H1 (cell line): ENCODE measurements around the gene NPFF. TPM values are rescaled to one million over a fixed set of nuclear protein-coding genes. Genes with fewer than 3 reads are reported as not detected.

ENCODE experiments used
- CTCF ChIA-PET: fragments of 300-600 bp; sonication (Branson Sonifier 250); formaldehyde crosslinking; loops from one replicate; lab custom pipeline; 2021; ENCODE audit not compliant: partially characterized antibody; lab: Charles Lee
- POLR2A ChIA-PET: fragments of 300-600 bp; sonication (Branson Sonifier 250); formaldehyde crosslinking; loops from one replicate; lab custom pipeline; 2021; ENCODE audit warnings: inconsistent platforms; ENCODE audit not compliant: partially characterized antibody; lab: Charles Lee
- DNase-seq, 2 experiments: peaks; one replicate each; pipeline versions ENCODE4 v3.0.0 to v3.0.0-alpha.2; 2010 to 2022; ENCODE audit warnings: low spot score in 2 of 2, low read depth in 1 of 2, mixed read lengths in 1 of 2
- FAIRE-seq: peaks from 2 replicates; lab custom pipeline; 2011; peaks lifted over from hg19 to GRCh38; lab: Jason Lieb, UNC
- H2AFZ ChIP-seq: 2 replicates; pipeline ENCODE4 v1.8.1; 2012; ENCODE audit warnings: low read length, inconsistent platforms
- H2AK5ac ChIP-seq: 2 replicates; pipeline ENCODE4 v1.6.1; 2013; ENCODE audit warnings: low read depth, low read length
- H2BK120ac ChIP-seq: replicated peaks from 2 replicates; pipeline ENCODE3; 2013; ENCODE audit warnings: low read depth, low read length, inconsistent platforms
- H2BK12ac ChIP-seq: 2 replicates; pipeline ENCODE4 v1.6.1; 2013; ENCODE audit warnings: low read depth, low read length
- H2BK15ac ChIP-seq: 2 replicates; pipeline ENCODE4 v1.6.1; 2013; ENCODE audit warnings: low read length
- H2BK20ac ChIP-seq: 2 replicates; pipeline ENCODE4 v1.6.1; 2013; ENCODE audit warnings: low read length
- H2BK5ac ChIP-seq: 2 replicates; pipeline ENCODE4 v1.6.1; 2013; ENCODE audit warnings: low read depth, low read length
- H3K14ac ChIP-seq: 2 replicates; pipeline ENCODE4 v1.6.1; 2013; ENCODE audit warnings: inconsistent platforms; ENCODE audit not compliant: insufficient read length
- H3K18ac ChIP-seq: 2 replicates; pipeline ENCODE4 v1.6.1; 2013; ENCODE audit warnings: low read length; ENCODE audit errors: extremely low read depth
- H3K23ac ChIP-seq: 2 replicates; pipeline ENCODE4 v1.6.1; 2013; ENCODE audit warnings: inconsistent platforms; ENCODE audit not compliant: insufficient read length
- H3K23me2 ChIP-seq: 2 replicates; pipeline ENCODE4 v1.6.1; 2013; ENCODE audit warnings: low read depth, low read length
- H3K27ac ChIP-seq: 2 replicates; pipeline ENCODE4 v1.6.1; 2011; ENCODE audit warnings: low read depth, low read length, inconsistent platforms
- H3K27me3 ChIP-seq, 4 experiments: replicated peaks in 1 of 4; 1 replicate in 1 of 4; 2 replicates in 3 of 4; pipeline versions ENCODE4 v1.6.1 to v1.8.1; 2011 to 2013; ENCODE audit warnings: low read length in 3 of 4, mild to moderate bottlenecking in 3 of 4, inconsistent platforms in 2 of 4, mixed read lengths in 2 of 4, moderate library complexity in 1 of 4; ENCODE audit not compliant: control insufficient read depth in 3 of 4, insufficient read depth in 3 of 4; ENCODE audit errors: extremely low read depth in 1 of 4
- H3K36me3 ChIP-seq, 4 experiments: 2 replicates each; pipeline versions ENCODE4 v1.6.1 to v1.8.1; 2011 to 2013; ENCODE audit warnings: mild to moderate bottlenecking in 4 of 4, low read length in 3 of 4, moderate library complexity in 2 of 4, control low read depth in 1 of 4, inconsistent platforms in 1 of 4; ENCODE audit not compliant: insufficient read depth in 4 of 4, control insufficient read depth in 2 of 4
- H3K4ac ChIP-seq: replicated peaks from 2 replicates; pipeline ENCODE3; 2013; ENCODE audit warnings: low read length, low read depth, mixed read lengths, inconsistent platforms; ENCODE audit not compliant: insufficient read length
- H3K4me1 ChIP-seq, 4 experiments: replicated peaks in 1 of 4; 1 replicate in 1 of 4; 2 replicates in 3 of 4; pipeline versions ENCODE4 v1.6.1 to v1.8.1; 2011 to 2013; ENCODE audit warnings: low read length in 3 of 4, inconsistent platforms in 2 of 4, mixed read lengths in 1 of 4; ENCODE audit not compliant: insufficient read depth in 4 of 4, control insufficient read depth in 3 of 4
- H3K4me2 ChIP-seq, 2 experiments: 2 replicates each; pipeline versions ENCODE4 v1.6.1 to v1.8.1; 2011 to 2013; ENCODE audit warnings: low read depth in 2 of 2, low read length in 2 of 2, control low read depth in 1 of 2, inconsistent platforms in 1 of 2, mild to moderate bottlenecking in 1 of 2; ENCODE audit not compliant: insufficient read depth in 1 of 2
- H3K4me3 ChIP-seq, 4 experiments: fragments of 200-600, 300-600 bp in 1 of 4; sonication (generic), shearing (Covaris generic), sonication (Bioruptor Twin) in 1 of 4; 2 replicates each; pipeline versions ENCODE4 v1.5.1 to v1.8.1; 2011 to 2016; ENCODE audit warnings: low read length in 4 of 4, low read depth in 3 of 4, control low read depth in 2 of 4, inconsistent platforms in 2 of 4, mild to moderate bottlenecking in 2 of 4, mixed read lengths in 1 of 4, moderate library complexity in 1 of 4; ENCODE audit not compliant: insufficient read depth in 2 of 4; ENCODE audit errors: extremely low read depth in 1 of 4
- H3K56ac ChIP-seq: replicated peaks from 2 replicates; pipeline ENCODE3; 2013; ENCODE audit warnings: low read depth, mild to moderate bottlenecking, mixed read lengths, low read length, inconsistent platforms; ENCODE audit not compliant: insufficient read length
- H3K79me1 ChIP-seq: 2 replicates; pipeline ENCODE4 v1.6.1; 2013; ENCODE audit warnings: low read depth, low read length, control low read depth
- H3K79me2 ChIP-seq, 2 experiments: 2 replicates each; pipeline versions ENCODE4 v1.6.1 to v1.8.1; 2012 to 2013; ENCODE audit warnings: low read length in 2 of 2, mild to moderate bottlenecking in 2 of 2, inconsistent platforms in 1 of 2; ENCODE audit not compliant: insufficient read depth in 2 of 2, control insufficient read depth in 1 of 2
- H3K9ac ChIP-seq, 4 experiments: replicated peaks in 1 of 4; 1 replicate in 1 of 4; 2 replicates in 3 of 4; pipeline versions ENCODE4 v1.6.1 to v1.8.1; 2011 to 2013; ENCODE audit warnings: low read depth in 3 of 4, low read length in 3 of 4, control low read depth in 2 of 4, mild to moderate bottlenecking in 2 of 4, moderate library complexity in 2 of 4, inconsistent platforms in 1 of 4; ENCODE audit errors: extremely low read depth in 1 of 4
- H3K9me3 ChIP-seq, 2 experiments: 2 replicates each; pipeline versions ENCODE4 v1.6.1 to v1.8.1; 2012 to 2013; ENCODE audit warnings: mild to moderate bottlenecking in 2 of 2, moderate library complexity in 2 of 2, control low read depth in 1 of 2, inconsistent platforms in 1 of 2, low read depth in 1 of 2, low read length in 1 of 2, mixed read lengths in 1 of 2; ENCODE audit not compliant: insufficient read depth in 2 of 2
- H4K20me1 ChIP-seq, 2 experiments: replicated peaks in 1 of 2; 2 replicates each; pipeline versions ENCODE3 to v1.8.1; 2011 to 2013; ENCODE audit warnings: inconsistent platforms in 2 of 2, low read length in 2 of 2, mild to moderate bottlenecking in 1 of 2; ENCODE audit not compliant: insufficient read depth in 2 of 2, control insufficient read depth in 1 of 2
- H4K5ac ChIP-seq: 2 replicates; pipeline ENCODE4 v1.6.1; 2013; ENCODE audit warnings: low read length, low read depth, mixed read lengths, inconsistent platforms; ENCODE audit not compliant: insufficient read length
- H4K8ac ChIP-seq: 2 replicates; pipeline ENCODE4 v1.8.0; 2013; ENCODE audit warnings: mild to moderate bottlenecking, moderate library complexity, low read length, inconsistent platforms; ENCODE audit not compliant: insufficient read depth; ENCODE audit errors: extremely low read depth
- H4K91ac ChIP-seq: replicated peaks from 2 replicates; pipeline ENCODE3; 2013; ENCODE audit warnings: low read length, mixed read lengths, inconsistent platforms; ENCODE audit not compliant: insufficient read length
- CBX5 ChIP-seq: fragments of 300-800, 300-1000 bp; sonication (generic); IDR thresholded peaks from 2 replicates; pipeline ENCODE4 v1.7.1; 2016; ENCODE audit warnings: antibody characterized with exemption, low read length, low read depth
- POLR2A ChIP-seq, 2 experiments: IDR thresholded peaks; 1 replicate in 1 of 2; 2 replicates in 1 of 2; pipeline ENCODE4 v1.6.1; 2011; ENCODE audit warnings: low read depth in 2 of 2, low read length in 2 of 2, mild to moderate bottlenecking in 2 of 2; ENCODE audit errors: control extremely low read depth in 1 of 2
- POLR2AphosphoS5 ChIP-seq: IDR thresholded peaks from 2 replicates; pipeline ENCODE4 v1.6.1; 2011; ENCODE audit warnings: low read depth, low read length
- SP1 ChIP-seq: IDR thresholded peaks from 2 replicates; pipeline ENCODE4 v1.6.1; 2011; ENCODE audit warnings: low read depth, low read length
- YY1 ChIP-seq: IDR thresholded peaks from 2 replicates; pipeline ENCODE4 v1.6.1; 2011; ENCODE audit warnings: low read depth, mild to moderate bottlenecking, low read length
- WGBS, 2 experiments: shearing (Covaris generic) in 1 of 2; methylation state at CpG; one replicate each; pipeline versions ENCODE4 v1.1.6 to v1.1.7; 2013 to 2015; ENCODE audit warnings: low lambda C conversion rate in 2 of 2, mixed read lengths in 2 of 2, inconsistent platforms in 1 of 2, low coverage in 1 of 2, missing lambda C conversion rate in 1 of 2; ENCODE audit not compliant: insufficient replicate concordance in 2 of 2, insufficient coverage in 1 of 2, insufficient read length in 1 of 2; ENCODE audit errors: extremely low coverage in 1 of 2, missing lambda C conversion rate in 1 of 2; 5-methylcytosine and 5-hydroxymethylcytosine counted together
- polyA plus RNA-seq, 7 experiments: library from polyadenylated mRNA; depleted of rRNA in 3 of 7; stranded (reverse) in 5 of 7; unstranded in 2 of 7; fragments of >200 nt in 5 of 7; fragments of 200-250 nt in 2 of 7; gene quantifications; 1 replicate in 5 of 7; 2 replicates in 1 of 7; 4 replicates in 1 of 7; pipeline versions ENCODE4 v1.2.1 to v1.2.3, GENCODE V29; 2011 to 2013; ENCODE audit warnings: missing spikeins in 2 of 7, mixed read lengths in 2 of 7
- total RNA-seq: library from RNA; stranded (reverse); fragmentation: NEBNext Ultra II Directional; extraction: Animal tissue kit (Norgen Biotek cat#: 25700); gene quantifications from 2 replicates; pipeline ENCODE4 v1.2.1, GENCODE V29; 2021
- TF ChIP-seq, protein P1 (sequence below): IDR thresholded peaks from 2 replicates; pipeline ENCODE4 v1.6.1; 2012; ENCODE audit warnings: low read length, inconsistent platforms

The NPFF gene
- total and polyA plus RNA-seq, 2 of the 8 experiments (the other 6 are each of a cell fraction or from before 2014, with no cell fraction given), result not detected

DNA sequence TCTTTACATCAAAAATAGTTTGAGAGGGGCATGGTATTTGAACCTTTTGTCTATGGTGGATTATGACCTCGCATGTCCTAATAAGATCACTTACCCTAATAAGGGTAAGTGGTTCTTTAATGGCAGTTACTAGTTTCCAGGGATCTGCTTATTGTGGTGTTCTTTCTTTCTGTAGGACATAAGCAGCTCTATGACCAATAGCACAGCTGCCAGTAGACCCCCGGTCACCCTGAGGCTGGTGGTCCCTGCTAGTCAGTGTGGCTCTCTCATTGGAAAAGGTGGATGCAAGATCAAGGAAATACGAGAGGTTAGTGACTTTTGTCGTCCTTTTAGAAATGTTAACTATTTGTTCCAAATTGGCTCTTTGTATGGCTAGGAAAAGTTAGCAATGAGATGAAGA is 48.2 kb downstream of the NPFF start:
- H2BK20ac ChIP-seq, result no peak overlapping the region
- no peak for TF ChIP-seq YY1
- TF ChIP-seq SP1, result no peak
- TF ChIP-seq POLR2A (IDR thresholded peaks at IDR 0.05; ENCODE audit: control extremely low read depth in 1 of 2, low read depth in 2 of 2, low read length in 2 of 2), result peak; percentile 41 to 48; a peak in 2 of 3 replicates
- no peak for TF ChIP-seq CBX5
- peak; percentile 52; the same call in 1 of the 2 replicates for TF ChIP-seq POLR2AphosphoS5
- TF ChIP-seq, protein P1, sequence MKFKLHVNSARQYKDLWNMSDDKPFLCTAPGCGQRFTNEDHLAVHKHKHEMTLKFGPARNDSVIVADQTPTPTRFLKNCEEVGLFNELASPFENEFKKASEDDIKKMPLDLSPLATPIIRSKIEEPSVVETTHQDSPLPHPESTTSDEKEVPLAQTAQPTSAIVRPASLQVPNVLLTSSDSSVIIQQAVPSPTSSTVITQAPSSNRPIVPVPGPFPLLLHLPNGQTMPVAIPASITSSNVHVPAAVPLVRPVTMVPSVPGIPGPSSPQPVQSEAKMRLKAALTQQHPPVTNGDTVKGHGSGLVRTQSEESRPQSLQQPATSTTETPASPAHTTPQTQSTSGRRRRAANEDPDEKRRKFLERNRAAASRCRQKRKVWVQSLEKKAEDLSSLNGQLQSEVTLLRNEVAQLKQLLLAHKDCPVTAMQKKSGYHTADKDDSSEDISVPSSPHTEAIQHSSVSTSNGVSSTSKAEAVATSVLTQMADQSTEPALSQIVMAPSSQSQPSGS, result no peak
- TF ChIP-seq, all 59 proteins: peak for 2
- H2BK15ac ChIP-seq, result no peak overlapping the region
- H3K18ac ChIP-seq, result no peak overlapping the region
- no peak overlapping the region for H2AK5ac ChIP-seq
- no peak overlapping the region for H2BK120ac ChIP-seq
- no peak overlapping the region for H3K4ac ChIP-seq
- no peak overlapping the region for H3K27ac ChIP-seq
- no peaks in the 10 kb centered on the region; the same call in 1 of the 2 replicates for H3K23me2 ChIP-seq
- H2BK12ac ChIP-seq, result no peak overlapping the region
- no peak overlapping the region for H3K4me2 ChIP-seq
- H3K9me3 ChIP-seq, result no peaks in the 10 kb centered on the region
- no peak overlapping the region for H4K8ac ChIP-seq
- H2BK5ac ChIP-seq, result no peak overlapping the region
- no peak overlapping the region for H3K4me3 ChIP-seq
- ChIA-PET POLR2A (interaction anchor here (0.8 to 57.6 kb wide), 11 partner anchors 9 to 191 kb away, joined by 3 to 3397 read pairs (median 4); partner anchors contain the start of genes ESPL1, MAP3K12, NPFF and PRR13), CTCF (interaction anchor here (0.6 to 1.2 kb wide), 8 partner anchors 18 to 103 kb away, joined by 3 to 6 read pairs (median 4); no protein-coding TSS in a partner anchor)
- H2AFZ ChIP-seq, result no peak overlapping the region
- H3K14ac ChIP-seq, result no peak overlapping the region
- H3K36me3 ChIP-seq, result peaks cover 84 to 100% (median 97%) of the 10 kb centered on the region in 4 experiments
- 92% methylated on average over 4 of the region's 4 CpGs; no CpG with 5 or more reads in 1 of the 2 experiments for WGBS, 2 experiments
- DNase-seq, result no peak
- FAIRE-seq, result no peak
- H3K27me3 ChIP-seq, result no peaks in the 10 kb centered on the region
- peaks cover 39 to 48% of the 10 kb centered on the region in 2 experiments for H4K20me1 ChIP-seq
- H4K5ac ChIP-seq, result no peak overlapping the region
- peaks cover 7% of the 10 kb centered on the region; the same call in 1 of the 2 replicates for H3K79me1 ChIP-seq
- H3K56ac ChIP-seq, result no peak overlapping the region
- H4K91ac ChIP-seq, result no peak overlapping the region
- peaks cover 0 to 10% (median 3%) of the 10 kb centered on the region in 4 experiments; a peak in 4 of 7 replicates for H3K4me1 ChIP-seq
- peaks cover 16 to 96% of the 10 kb centered on the region in 2 experiments for H3K79me2 ChIP-seq
- H3K23ac ChIP-seq, result no peak overlapping the region
- H3K9ac ChIP-seq, result no peak overlapping the region
